Neural progenitor cell (in vitro differentiated cells): ENCODE data around the gene VMP1. TPM values are rescaled to one million over a fixed set of nuclear protein-coding genes. Genes with fewer than 3 reads are reported as not detected.

Experiments
- DNase-seq: peaks from one replicate; pipeline ENCODE4 v3.0.0-alpha.2; 2016; ENCODE audit warnings: low spot score
- H2AFZ ChIP-seq: fragments of 200-600 bp; sonication (generic); replicated peaks from 2 replicates; pipeline ENCODE4 v1.6.1; 2016; ENCODE audit warnings: antibody characterized with exemption
- H3F3A ChIP-seq: fragments of 200-600 bp; sonication (generic); 2 replicates; pipeline ENCODE4 v1.6.1; 2016; ENCODE audit warnings: antibody characterized with exemption, low read depth
- H3K27ac ChIP-seq: fragments of 200-600 bp; sonication (generic); 2 replicates; pipeline ENCODE4 v1.5.1; 2016; ENCODE audit warnings: mild to moderate bottlenecking
- H3K27me3 ChIP-seq: fragments of 200-600 bp; sonication (generic); 2 replicates; pipeline ENCODE4 v1.6.1; 2016; ENCODE audit warnings: mild to moderate bottlenecking, moderate library complexity
- H3K36me3 ChIP-seq: fragments of 200-600 bp; sonication (generic); 2 replicates; pipeline ENCODE4 v1.5.1; 2016
- H3K4me1 ChIP-seq: fragments of 200-600 bp; sonication (generic); 2 replicates; pipeline ENCODE4 v1.6.1; 2016; ENCODE audit warnings: mixed run types
- H3K4me2 ChIP-seq: fragments of 200-600 bp; sonication (generic); 2 replicates; pipeline ENCODE4 v1.6.1; 2016
- H3K4me3 ChIP-seq: fragments of 200-600 bp; sonication (generic); 2 replicates; pipeline ENCODE4 v1.5.1; 2016
- H3K79me2 ChIP-seq: fragments of 200-600 bp; sonication (generic); 2 replicates; pipeline ENCODE4 v1.6.1; 2016; ENCODE audit warnings: low read depth
- H3K9ac ChIP-seq: fragments of 200-600 bp; sonication (generic); 2 replicates; pipeline ENCODE4 v1.6.1; 2016
- H3K9me3 ChIP-seq: fragments of 200-600 bp; sonication (generic); 2 replicates; pipeline ENCODE4 v1.5.1; 2016; ENCODE audit warnings: low read depth
- H4K20me1 ChIP-seq: fragments of 200-600 bp; sonication (generic); 2 replicates; pipeline ENCODE4 v1.6.1; 2016; ENCODE audit warnings: low read depth
- H3K27ac Mint-ChIP-seq: 3 replicates; pipeline ENCODE4 v1.8.0; 2021; ENCODE audit warnings: mixed read lengths
- H3K27me3 Mint-ChIP-seq: 2 replicates; pipeline ENCODE4 v1.8.0; 2022; ENCODE audit warnings: low read depth, mild to moderate bottlenecking, inconsistent platforms, moderate library complexity, mixed read lengths; ENCODE audit not compliant: insufficient read depth
- H3K36me3 Mint-ChIP-seq: 3 replicates; pipeline ENCODE4 v1.8.0; 2021; ENCODE audit warnings: mixed read lengths
- H3K4me1 Mint-ChIP-seq: 3 replicates; pipeline ENCODE4 v1.8.0; 2021; ENCODE audit warnings: mixed read lengths
- H3K4me3 Mint-ChIP-seq: 3 replicates; pipeline ENCODE4 v1.8.0; 2021; ENCODE audit warnings: mild to moderate bottlenecking, moderate library complexity, mixed read lengths
- H3K9me3 Mint-ChIP-seq: 3 replicates; pipeline ENCODE4 v1.8.0; 2020; ENCODE audit warnings: mixed read lengths
- EZH2 ChIP-seq: fragments of 200-600 bp; sonication (generic); IDR thresholded peaks from 2 replicates; pipeline ENCODE4 v1.6.1; 2017; ENCODE audit warnings: antibody characterized with exemption, mild to moderate bottlenecking, moderate library complexity
- EZH2phosphoT487 ChIP-seq: fragments of 200-600 bp; sonication (generic); IDR thresholded peaks from 2 replicates; pipeline ENCODE4 v1.6.1; 2017; ENCODE audit warnings: antibody characterized with exemption
- total RNA-seq: library from RNA; depleted of rRNA; stranded (reverse); fragments of >200 nt; gene quantifications from 2 replicates; pipeline ENCODE4 v1.2.3, GENCODE V29; 2015; ENCODE audit warnings: low replicate concordance
- TF ChIP-seq, protein P1 (sequence below): fragments of 200-600 bp; sonication (generic); IDR thresholded peaks from 2 replicates; pipeline ENCODE4 v1.5.1; 2017; ENCODE audit warnings: antibody characterized with exemption, mild to moderate bottlenecking

The VMP1 gene
- total RNA-seq, 1 donor from 2014 or later: 62.1 TPM

DNA sequence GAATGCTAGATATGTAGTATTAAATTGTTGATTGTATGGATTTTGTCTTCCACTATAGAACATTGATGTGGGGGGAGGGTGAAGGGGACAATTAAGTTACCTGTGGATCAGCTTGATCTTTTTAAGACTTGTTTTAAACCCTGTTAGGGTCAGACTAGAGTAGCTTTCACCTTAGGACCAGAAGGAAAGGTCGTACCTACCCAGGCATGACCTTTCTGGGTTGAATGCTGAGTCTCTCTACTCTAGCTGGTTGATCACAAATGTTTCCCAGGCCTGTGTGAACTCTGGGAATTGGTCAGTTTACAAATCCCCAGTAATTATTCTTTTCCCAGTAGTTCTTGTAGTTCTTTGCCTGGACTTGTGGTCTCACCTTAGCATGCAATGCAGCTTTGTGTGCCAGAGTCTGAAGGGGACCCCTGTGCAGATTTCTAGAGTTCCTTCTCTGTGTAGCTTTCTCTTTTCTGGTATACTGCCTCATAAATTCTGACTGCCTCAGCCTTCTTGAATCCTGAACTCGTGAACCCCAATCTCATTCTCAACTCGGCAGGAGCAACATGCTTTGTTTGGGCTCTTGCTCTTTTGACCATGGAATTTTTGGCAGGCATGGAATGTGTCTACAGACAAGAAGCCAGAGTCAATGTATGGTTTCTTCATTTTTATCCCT, 54.1 kb downstream of the VMP1 start:
- H3K27ac Mint-ChIP-seq: peak overlapping the region; percentile 74
- TF ChIP-seq EZH2phosphoT487 (no peak), EZH2 (no peak)
- TF ChIP-seq, protein P1, sequence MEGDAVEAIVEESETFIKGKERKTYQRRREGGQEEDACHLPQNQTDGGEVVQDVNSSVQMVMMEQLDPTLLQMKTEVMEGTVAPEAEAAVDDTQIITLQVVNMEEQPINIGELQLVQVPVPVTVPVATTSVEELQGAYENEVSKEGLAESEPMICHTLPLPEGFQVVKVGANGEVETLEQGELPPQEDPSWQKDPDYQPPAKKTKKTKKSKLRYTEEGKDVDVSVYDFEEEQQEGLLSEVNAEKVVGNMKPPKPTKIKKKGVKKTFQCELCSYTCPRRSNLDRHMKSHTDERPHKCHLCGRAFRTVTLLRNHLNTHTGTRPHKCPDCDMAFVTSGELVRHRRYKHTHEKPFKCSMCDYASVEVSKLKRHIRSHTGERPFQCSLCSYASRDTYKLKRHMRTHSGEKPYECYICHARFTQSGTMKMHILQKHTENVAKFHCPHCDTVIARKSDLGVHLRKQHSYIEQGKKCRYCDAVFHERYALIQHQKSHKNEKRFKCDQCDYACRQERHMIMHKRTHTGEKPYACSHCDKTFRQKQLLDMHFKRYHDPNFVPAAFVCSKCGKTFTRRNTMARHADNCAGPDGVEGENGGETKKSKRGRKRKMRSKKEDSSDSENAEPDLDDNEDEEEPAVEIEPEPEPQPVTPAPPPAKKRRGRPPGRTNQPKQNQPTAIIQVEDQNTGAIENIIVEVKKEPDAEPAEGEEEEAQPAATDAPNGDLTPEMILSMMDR: no peak
- peaks cover 14% of the 10 kb centered on the region for H3K4me1 Mint-ChIP-seq
- H2AFZ ChIP-seq: no peak overlapping the region
- H3F3A ChIP-seq: no peaks in the 10 kb centered on the region
- H3K9me3 Mint-ChIP-seq: peaks cover 7% of the 10 kb centered on the region
- H3K36me3 ChIP-seq: no peaks in the 10 kb centered on the region
- no peak overlapping the region for H3K9ac ChIP-seq
- H3K4me2 ChIP-seq: peak overlapping the region; percentile 45
- H3K27me3 Mint-ChIP-seq: no peaks in the 10 kb centered on the region
- peak; percentile 54 for DNase-seq
- no peaks in the 10 kb centered on the region for H4K20me1 ChIP-seq
- H3K36me3 Mint-ChIP-seq: peaks cover 19% of the 10 kb centered on the region
- H3K79me2 ChIP-seq: no peaks in the 10 kb centered on the region
- H3K4me3 ChIP-seq: no peak overlapping the region
- H3K4me1 ChIP-seq: peaks cover 10% of the 10 kb centered on the region
- peak overlapping the region; percentile 20 for H3K27ac ChIP-seq
- no peaks in the 10 kb centered on the region for H3K9me3 ChIP-seq
- no peaks in the 10 kb centered on the region for H3K27me3 ChIP-seq
- no peak overlapping the region for H3K4me3 Mint-ChIP-seq

DNA sequence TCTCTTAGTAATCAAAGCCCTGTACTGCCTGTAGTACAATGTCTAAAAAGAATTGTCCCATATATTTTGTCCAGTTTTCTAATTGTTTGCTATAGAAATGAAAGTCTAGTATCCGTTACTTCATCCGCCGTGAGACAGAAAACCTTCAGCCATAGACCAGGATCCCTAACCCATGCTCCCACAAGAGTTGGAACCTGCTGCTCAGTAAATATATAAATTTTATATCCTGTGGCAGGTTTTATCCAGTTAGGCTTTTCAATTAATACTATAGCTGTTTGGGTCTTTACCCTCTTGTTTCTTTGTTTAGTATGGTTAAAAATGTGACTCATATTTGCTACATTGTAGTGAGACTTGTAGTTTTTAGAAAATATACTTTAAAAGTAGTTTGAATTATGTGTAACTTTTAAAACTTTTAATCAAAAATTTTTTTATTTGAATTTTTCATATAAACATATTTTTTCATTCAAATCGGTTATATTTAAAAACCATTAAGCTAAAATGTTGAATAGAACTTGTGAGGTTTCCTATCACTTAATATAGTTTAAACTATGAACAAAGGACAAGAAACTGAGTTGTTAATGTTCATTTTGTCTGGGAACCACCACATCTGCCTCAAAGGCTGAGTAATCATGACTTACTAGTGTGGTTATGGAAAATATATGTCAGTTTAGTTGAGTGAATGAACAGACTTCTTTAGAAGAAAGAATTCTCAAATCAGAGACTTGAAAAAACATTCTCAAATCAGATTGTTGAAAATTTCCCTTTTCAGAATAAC, 54.8 kb downstream of the VMP1 start:
- Histone ChIP-seq H3K27me3 (no peaks in the 10 kb centered on the region), H3F3A (no peaks in the 10 kb centered on the region), H3K4me2 (peak overlapping the region; percentile 45), H4K20me1 (no peaks in the 10 kb centered on the region), H2AFZ (no peak overlapping the region), H3K27ac (peak overlapping the region; percentile 20), H3K4me1 (peaks cover 10% of the 10 kb centered on the region), H3K9me3 (no peaks in the 10 kb centered on the region), H3K4me3 (no peak overlapping the region), H3K9ac (no peak overlapping the region), H3K79me2 (no peaks in the 10 kb centered on the region), H3K36me3 (no peaks in the 10 kb centered on the region)
- H3K4me3 Mint-ChIP-seq: no peak overlapping the region
- peaks cover 7% of the 10 kb centered on the region for H3K9me3 Mint-ChIP-seq
- TF ChIP-seq, protein P1: no peak
- no peak for TF ChIP-seq EZH2
- no peak for TF ChIP-seq EZH2phosphoT487
- DNase-seq: no peak
- peaks cover 13% of the 10 kb centered on the region for H3K4me1 Mint-ChIP-seq
- H3K27ac Mint-ChIP-seq: peak overlapping the region; percentile 74
- peaks cover 20% of the 10 kb centered on the region for H3K36me3 Mint-ChIP-seq
- no peaks in the 10 kb centered on the region for H3K27me3 Mint-ChIP-seq

DNA sequence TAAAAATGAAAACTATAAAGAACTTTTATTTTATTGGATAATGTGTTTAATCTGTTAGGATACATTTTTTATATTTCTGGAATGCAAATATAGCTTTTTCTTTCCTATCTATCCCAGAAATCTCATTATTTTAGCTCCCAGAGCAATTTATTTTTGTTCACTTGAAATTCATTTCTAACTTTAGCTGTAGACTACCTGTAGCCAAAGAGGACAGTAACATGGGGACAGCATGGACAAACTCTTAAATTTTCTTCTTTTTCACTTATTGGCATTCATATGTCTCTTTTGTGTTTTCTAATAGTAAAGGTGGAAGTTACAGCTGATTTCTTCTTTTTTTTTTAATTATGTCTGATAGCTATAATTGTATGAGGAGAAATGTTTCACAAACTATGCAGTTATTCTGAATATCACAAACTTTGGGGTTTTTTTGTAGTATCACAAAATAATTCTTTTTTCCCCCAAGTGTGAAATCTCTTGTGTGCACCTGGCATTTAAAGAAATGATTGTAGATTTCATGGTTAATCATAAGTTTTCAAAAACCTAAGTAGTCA, 55.4 kb downstream of the VMP1 start:
- peaks cover 13% of the 10 kb centered on the region for H3K4me1 Mint-ChIP-seq
- Histone ChIP-seq H4K20me1 (no peaks in the 10 kb centered on the region), H3K27ac (no peak overlapping the region), H3K4me2 (no peak overlapping the region), H3K9ac (no peak overlapping the region), H3K9me3 (no peaks in the 10 kb centered on the region), H2AFZ (no peak overlapping the region), H3K27me3 (no peaks in the 10 kb centered on the region), H3K4me1 (peaks cover 10% of the 10 kb centered on the region), H3K36me3 (no peaks in the 10 kb centered on the region), H3K4me3 (no peak overlapping the region), H3K79me2 (no peaks in the 10 kb centered on the region), H3F3A (no peaks in the 10 kb centered on the region)
- TF ChIP-seq EZH2phosphoT487 (no peak), EZH2 (no peak)
- TF ChIP-seq, protein P1: no peak
- no peak overlapping the region for H3K27ac Mint-ChIP-seq
- DNase-seq: no peak
- H3K9me3 Mint-ChIP-seq: peaks cover 7% of the 10 kb centered on the region
- H3K36me3 Mint-ChIP-seq: peaks cover 20% of the 10 kb centered on the region
- no peaks in the 10 kb centered on the region for H3K27me3 Mint-ChIP-seq
- no peak overlapping the region for H3K4me3 Mint-ChIP-seq
